Raji (cell line): ENCODE data around the gene RAP1GAP2.

Experiments
- POLR2A ChIP-seq: IDR thresholded peaks from 2 replicates; pipeline ENCODE4 v1.6.1; 2011; ENCODE audit warnings: low read depth, low read length, control low read depth; ENCODE audit not compliant: insufficient read depth

Gene RAP1GAP2

GRCh38 chr17:2780931-2781454 lies 15.2 kb upstream of the RAP1GAP2 start:
- no peak for TF ChIP-seq POLR2A

DNA sequence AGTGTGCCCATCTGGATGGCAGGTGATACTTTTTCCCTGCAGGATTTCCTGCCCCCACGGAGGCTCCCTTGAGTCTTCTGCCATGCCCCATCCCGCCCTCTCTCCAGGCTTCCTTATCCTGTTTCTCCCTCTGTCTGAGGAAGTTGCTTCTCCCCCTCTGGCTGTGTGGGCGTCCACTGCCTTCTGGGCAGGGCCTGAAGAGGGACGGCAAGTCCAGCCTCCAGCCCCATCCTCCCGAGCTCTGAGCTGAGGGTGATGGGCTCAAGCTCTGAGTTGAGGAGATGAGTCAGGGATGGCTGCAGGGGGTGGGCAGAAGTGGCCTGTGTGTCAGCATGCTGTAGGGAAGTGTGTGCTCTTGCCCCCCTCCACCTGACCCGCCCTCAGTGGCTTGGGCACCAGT lies 14.2 kb upstream of the RAP1GAP2 start:
- TF ChIP-seq POLR2A = no peak

DNA sequence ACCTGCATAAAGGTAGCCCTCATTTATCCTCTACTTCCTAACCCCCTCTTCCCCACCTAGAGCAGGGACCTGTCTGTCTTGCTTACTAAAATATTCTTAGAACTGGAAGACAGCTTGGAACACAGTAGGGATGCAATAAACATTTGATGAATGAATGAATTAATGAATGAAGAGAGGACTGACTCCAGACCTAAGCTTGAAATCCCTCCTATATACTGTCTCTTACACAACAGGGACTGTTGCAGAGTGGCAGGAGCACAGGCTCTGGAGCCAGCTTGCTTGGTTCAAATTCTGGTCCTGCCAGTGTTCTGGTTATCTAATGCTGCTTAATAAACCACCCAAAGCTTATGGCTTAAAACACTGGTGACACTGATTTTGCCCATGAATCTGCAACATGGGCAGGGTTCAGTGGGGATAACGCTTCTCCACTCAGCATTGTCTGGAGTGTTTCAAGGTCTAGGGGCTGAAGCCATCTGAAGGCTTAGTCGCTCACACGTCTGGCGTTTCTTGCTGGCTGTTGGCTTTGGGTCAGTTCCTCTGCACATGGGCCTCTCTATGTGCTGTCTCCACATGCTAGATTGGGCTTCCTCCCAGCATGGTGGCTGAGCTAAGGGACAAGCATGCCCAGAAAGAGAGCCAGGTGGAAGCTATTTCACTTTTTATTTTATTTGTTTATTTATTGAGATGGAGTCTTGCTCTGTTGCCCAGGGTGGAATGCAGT lies 12.8 kb upstream of the RAP1GAP2 start:
- no peak for TF ChIP-seq POLR2A

DNA sequence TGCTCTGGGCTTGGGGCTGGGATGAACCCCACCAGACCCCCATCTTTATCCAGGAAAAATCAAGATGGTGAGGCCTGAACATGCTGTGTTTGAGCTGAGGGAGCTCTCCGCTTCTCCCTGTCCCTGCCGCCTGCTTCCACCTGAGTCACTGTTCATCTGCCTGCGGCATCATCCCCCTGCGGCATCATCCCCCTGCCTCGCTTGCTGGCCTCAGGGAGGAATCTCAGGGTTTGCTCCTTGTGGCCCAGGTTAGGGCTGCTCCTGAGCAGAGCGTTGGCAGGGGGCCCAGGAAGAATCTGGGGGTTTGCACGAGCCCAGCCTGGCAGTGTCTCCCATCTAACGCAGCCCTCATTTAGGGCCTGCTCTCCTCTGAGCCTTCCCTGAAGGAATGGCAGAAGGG lies 11.4 kb upstream of the RAP1GAP2 start:
- no peak for TF ChIP-seq POLR2A

DNA sequence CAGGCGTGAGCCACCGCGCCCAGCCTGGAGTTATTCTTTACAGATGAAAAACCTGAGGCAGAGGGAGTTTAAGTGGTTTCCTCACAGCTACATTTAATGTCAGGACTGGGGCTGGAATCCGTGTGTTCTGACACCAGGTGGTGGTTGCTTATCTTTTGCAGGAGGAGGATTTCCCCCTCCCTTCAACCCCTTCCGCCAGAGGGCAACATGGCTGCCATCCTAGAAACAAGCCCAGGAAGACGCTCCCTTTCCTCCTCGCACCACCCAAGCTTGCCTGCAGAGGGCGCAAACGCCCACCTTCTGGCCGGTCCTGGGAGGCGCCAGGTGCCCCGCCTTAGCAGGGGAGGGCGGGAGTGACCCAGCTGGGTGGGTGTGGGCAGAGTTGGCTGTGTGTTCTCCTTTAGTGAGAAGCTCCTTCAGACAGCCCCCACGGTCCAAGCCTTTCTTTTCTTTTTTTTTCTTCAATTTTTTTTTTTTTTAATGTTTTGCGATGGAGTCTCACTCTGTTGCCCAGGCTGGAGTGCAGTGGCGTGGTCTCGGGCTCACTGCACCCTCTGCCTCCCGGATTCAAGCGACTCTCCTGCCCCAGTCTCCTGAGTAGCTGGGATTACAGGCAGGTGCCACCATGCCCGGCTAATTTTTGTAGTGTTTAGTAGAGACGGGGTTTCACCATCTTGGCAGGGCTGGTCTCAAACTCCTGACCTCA lies 9.9 kb upstream of the RAP1GAP2 start:
- no peak for TF ChIP-seq POLR2A

DNA sequence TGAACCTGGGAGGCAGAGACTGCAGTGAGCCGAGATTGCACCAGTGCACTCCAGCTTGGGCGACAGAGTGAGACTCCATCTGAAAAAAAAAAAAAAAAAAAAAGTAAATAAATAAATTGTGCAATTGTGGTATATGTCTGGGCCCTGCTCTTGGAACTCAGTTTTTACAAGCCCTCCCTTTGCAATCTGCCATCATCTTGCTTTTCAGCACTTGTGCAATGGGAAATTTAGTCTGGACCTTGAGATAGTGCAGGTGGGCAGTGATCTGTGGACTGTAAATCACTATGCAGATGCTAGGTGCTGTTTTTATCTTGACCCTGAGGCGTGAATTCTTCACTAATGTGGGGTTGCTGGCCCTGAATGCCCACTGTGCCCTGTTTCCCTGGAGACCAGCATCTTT lies 6.5 kb upstream of the RAP1GAP2 start:
- TF ChIP-seq POLR2A = no peak

DNA sequence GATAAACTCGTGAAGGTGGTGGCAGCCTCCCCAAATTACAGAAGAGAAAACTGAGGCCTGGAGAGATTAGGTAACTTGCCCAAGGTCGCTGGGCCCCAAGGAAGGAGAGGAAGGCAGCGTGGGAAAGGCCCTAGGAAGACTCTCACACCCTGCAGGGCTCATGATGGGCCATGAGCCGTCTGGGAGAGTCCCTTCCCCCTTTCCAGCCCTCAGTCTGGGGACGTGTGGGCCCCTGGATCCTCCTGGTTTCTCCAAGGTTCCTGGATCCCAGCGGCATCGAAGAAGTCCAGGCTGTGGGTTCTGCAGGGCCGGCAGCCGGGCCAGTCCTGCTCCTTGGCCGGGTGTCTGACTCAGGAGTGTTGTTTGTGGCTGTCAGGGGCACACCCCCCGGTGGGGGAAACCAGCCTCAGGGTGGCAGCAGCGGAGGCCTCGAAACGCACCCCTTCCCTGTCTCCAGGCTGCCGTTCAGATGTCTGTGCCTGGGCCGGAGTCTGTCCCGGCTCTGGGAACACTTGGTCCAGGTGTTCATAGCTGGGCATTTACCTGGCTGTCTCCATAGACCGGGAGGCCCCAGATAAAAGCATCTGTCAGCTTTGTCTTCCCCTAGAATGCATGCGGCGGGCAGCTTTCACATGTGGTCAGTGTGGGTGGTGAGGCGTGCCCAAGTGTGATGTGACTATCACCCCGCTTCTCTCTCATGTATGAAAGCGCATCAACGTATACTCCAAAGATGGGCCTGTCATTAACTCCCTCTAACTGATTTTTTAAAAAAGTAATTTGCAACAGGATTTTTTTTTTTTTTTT lies 3.7 kb upstream of the RAP1GAP2 start:
- TF ChIP-seq POLR2A = no peak

DNA sequence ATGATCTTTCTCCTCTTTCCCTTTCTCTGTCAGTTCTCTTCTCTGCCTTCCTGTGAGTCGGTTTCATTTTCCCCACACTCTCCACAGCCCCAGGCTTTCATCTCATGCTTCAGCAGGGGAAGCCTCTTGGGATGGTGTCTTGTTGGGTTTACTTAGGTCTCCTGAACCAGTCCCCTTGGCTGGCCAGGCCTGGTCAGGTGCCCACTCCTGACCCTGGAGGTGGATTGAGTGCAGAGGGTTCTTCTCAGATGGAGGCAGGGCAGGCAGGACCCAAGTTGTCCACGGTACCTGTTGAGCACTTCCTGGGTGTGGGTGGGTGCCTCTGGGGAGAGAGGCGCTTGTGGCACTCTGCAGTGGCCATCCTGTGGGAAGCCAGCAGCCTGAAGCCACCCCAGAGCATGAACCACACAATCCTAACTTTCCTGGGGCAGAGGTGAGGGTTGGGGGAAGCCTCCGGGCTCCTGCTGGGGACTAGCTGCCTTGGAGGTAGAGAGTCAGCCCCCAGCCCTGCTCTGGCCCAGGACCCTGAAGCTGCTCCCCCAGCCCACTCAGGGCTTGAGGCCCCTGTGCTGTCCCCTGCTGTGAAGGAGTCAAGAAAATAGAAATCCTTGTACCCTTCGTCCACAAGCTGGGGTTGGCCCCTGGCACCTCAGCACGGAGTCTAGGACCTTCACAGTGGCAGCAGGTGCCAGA lies 2.0 kb upstream of the RAP1GAP2 start:
- no peak for TF ChIP-seq POLR2A

DNA sequence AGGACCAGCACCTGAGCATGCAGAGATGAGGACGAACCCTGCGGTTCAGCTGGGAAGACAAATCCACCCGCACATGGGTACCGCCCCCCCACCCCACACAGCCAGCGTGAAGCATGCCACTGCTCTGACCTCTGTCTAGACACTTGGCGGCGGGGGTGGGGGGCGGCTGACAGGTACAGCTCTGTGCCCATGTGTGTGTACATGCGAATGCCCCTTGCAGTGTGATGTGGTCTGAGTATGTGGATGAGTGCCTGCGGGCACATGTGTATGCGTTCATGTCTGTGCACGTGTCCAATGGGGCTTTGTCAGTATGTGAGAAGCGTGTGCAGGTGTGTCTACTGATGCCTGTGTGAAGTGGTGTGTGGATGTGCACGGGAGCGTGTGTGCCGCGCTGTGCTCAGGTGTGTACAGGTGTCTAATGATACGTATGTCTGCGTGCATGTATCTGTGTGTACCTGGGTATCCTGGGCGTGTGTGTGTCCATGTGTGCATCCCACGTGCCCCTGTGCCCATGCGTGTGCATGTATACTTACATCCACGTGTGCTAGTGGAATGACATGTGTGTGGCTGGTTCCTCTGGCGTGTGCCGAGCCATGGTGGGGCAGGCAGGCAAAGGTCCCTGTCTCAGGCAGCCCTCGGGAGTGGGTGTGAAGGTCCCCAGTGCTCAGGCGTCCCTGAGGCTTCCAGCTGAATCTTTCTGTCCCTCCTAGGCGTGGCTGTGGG lies 636 bp upstream of the RAP1GAP2 start:
- no peak for TF ChIP-seq POLR2A

- TF ChIP-seq POLR2A = no peak
Observed at GRCh38 chr17:2797226-2797625, 988 bp downstream of the RAP1GAP2 start.

GRCh38 chr17:2797637-2798036 lies 1.4 kb downstream of the RAP1GAP2 start:
- no peak for TF ChIP-seq POLR2A

DNA sequence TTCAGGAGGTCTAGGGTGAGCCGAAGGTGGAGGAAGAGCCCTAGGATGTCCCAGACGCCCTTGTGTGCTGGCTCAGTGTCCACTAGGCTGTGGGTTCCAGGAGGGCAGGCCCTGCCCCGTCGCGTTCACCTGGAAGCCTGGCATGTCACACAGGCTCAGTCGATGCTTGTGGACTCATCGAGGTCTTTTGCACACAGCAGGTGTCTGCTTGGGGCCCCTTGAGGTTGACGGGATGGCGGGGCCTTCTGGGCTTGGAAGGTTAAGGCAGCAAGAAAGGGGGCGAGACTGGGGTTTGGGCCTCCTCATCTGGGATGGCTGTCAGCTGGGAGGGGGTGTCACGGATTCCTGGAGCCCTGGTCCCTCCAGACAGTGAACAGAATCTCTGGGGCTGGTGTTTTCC lies 1.9 kb downstream of the RAP1GAP2 start:
- no peak for TF ChIP-seq POLR2A

GRCh38 chr17:2798678-2799077 lies 2.4 kb downstream of the RAP1GAP2 start:
- TF ChIP-seq POLR2A = no peak

DNA sequence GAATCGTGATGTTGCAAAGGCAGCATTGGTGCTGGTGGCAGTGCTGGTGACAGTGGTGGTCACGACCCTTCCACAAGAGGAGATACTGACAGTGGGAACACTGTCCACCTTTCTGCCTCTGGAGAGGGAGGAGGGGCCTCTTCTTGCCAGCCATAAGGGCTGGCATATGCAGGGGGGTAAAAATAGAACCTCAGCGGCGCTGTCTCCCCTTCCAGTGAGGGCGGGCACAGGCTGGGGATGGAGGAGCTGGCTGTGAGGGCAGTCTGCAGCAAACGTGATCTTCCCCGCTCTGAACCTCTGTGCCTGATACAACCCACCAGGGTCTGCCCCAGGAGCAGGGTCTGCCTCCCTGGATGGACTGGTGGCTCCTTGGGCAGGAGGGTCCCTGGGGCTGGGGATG lies 3.4 kb downstream of the RAP1GAP2 start:
- no peak for TF ChIP-seq POLR2A
